Naive B cell (primary cell): ENCODE data around the gene ZNF469. TPM values are rescaled to one million over a fixed set of nuclear protein-coding genes. Genes with fewer than 3 reads are reported as not detected.

ENCODE experiments used
- ATAC-seq, 2 donors: fragments of 150-1000 bp; cut with Tn5 transposase; 2 replicates each; pipeline ENCODE4 v1.10.0; 2021; ENCODE audit warnings: low read depth in 2 of 2, mild to moderate bottlenecking in 2 of 2, moderate library complexity in 2 of 2
- DNase-seq: peaks from one replicate; pipeline ENCODE4 v3.0.0; 2022
- H3K27ac Mint-ChIP-seq, 6 donors: one replicate each; pipeline ENCODE4 v1.8.0; 2020 to 2022; ENCODE audit warnings: mild to moderate bottlenecking in 6 of 6, mixed read lengths in 6 of 6, moderate library complexity in 5 of 6, inconsistent platforms in 2 of 6
- H3K27me3 Mint-ChIP-seq, 3 donors: one replicate each; pipeline ENCODE4 v1.8.0; 2021 to 2022; ENCODE audit warnings: mixed read lengths in 3 of 3, mild to moderate bottlenecking in 1 of 3
- H3K36me3 Mint-ChIP-seq, 2 donors: one replicate each; pipeline ENCODE4 v1.8.0; 2020 to 2022; ENCODE audit warnings: mixed read lengths in 2 of 2, inconsistent platforms in 1 of 2, mild to moderate bottlenecking in 1 of 2
- H3K4me1 Mint-ChIP-seq, 3 donors: one replicate each; pipeline ENCODE4 v1.8.0; 2020 to 2022; ENCODE audit warnings: mixed read lengths in 3 of 3, inconsistent platforms in 1 of 3, mild to moderate bottlenecking in 1 of 3, moderate library complexity in 1 of 3
- H3K4me3 Mint-ChIP-seq, 8 donors: one replicate each; pipeline ENCODE4 v1.8.0; 2020 to 2022; ENCODE audit warnings: mild to moderate bottlenecking in 8 of 8, mixed read lengths in 8 of 8, moderate library complexity in 8 of 8, inconsistent platforms in 2 of 8
- H3K9me3 Mint-ChIP-seq, 7 donors: one replicate each; pipeline ENCODE4 v1.8.0; 2020 to 2022; ENCODE audit warnings: mixed read lengths in 7 of 7, mild to moderate bottlenecking in 5 of 7, inconsistent platforms in 2 of 7, moderate library complexity in 1 of 7
- polyA plus RNA-seq, 6 donors: library from polyadenylated mRNA; unstranded; fragments of 300-500 nt; fragmentation: Illumina TruSeq; gene quantifications; one replicate each; pipeline ENCODE4 v1.2.3, GENCODE V29; 2021; ENCODE audit warnings: low read depth in 6 of 6

ZNF469 gene
- under 1 TPM in 5 of 6 donors, not detected in 1; 0.08 to 0.44 (median 0.15) TPM for polyA plus RNA-seq

DNA sequence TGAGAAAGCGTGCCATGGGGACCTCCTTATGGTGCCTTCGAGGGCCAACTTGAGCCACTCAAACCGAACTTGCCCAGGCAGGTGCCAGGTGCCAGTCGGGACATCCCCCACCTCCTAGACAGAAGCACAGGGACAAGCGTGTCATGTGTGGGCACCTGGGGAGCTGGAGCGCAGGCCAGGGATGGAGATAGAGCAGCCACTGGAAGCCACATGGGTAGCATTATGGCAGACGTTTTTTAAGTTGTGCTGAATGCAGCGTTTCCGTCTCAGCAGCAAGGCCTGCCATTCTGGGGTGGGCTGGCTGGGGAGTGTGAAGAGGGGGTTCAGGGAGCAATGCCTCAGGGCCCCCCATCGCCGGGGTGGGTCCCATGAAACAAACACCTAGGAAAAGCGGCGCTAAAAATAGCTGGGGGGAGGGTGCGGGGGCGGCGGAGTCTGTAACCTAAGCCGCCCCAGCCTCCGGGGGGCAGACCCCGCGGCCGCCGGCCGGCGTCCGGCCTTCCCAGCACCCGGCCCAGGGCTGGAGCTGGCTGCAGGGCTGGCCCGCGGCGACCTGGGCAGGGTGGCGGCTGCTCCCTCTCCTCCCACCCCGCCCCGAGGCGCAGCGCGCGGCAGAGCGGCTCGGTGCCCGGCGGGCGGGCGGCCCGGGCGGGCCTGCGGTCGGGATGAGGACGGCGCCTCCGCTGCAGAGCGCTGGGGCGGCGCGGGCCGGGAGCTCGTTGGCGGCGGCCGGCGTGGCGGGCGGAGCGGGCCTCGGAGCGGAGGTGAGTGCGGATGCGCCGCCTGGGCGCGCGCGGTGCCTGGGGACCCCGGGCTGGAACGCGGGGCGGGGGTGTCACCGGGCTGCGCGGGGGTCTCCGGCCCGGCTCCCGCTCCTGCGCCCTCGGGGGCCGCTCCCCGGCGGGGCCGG is at the start of gene ZNF469:
TSS of gene ZNF469 (plus strand) at position 469 of the 910 bp plus-strand sequence. CDS start 44,512 bp downstream, outside the sequence.
- H3K4me3 Mint-ChIP-seq, result peak within 1 kb of the TSS in 7 of 8 donors; percentile 70 to 88 (median 82)
- H3K27me3 Mint-ChIP-seq, result peaks cover 29 to 40% (median 35%) of the 10 kb centered on the region in 3 donors
- no peaks in the 10 kb centered on the region for H3K36me3 Mint-ChIP-seq
- H3K4me1 Mint-ChIP-seq, result peaks cover 5 to 15% (median 8%) of the 10 kb centered on the region in 3 donors
- no peaks in the 10 kb centered on the region for H3K9me3 Mint-ChIP-seq
- H3K27ac Mint-ChIP-seq, result peak within 1 kb of the TSS in 3 of 6 donors; percentile 41 to 80 (median 69)
- ATAC-seq (peak; percentile 46 to 57), DNase-seq (no peak)

GRCh38 chr16:88333848-88334777 is 48.6 kb upstream of the ZNF469 start:
- H3K27ac Mint-ChIP-seq, result peak overlapping the region in 2 of 6 donors; percentile 6 to 36
- peaks cover 7 to 10% (median 8%) of the 10 kb centered on the region in 3 donors for H3K4me1 Mint-ChIP-seq
- no peak for ATAC-seq
- no peak for DNase-seq
- peaks cover 0 to 4% (median 0%) of the 10 kb centered on the region in 7 donors for H3K9me3 Mint-ChIP-seq
- peaks cover 10 to 25% (median 23%) of the 10 kb centered on the region in 3 donors for H3K27me3 Mint-ChIP-seq
- no peak overlapping the region for H3K4me3 Mint-ChIP-seq
- no peaks in the 10 kb centered on the region for H3K36me3 Mint-ChIP-seq

GRCh38 chr16:88334778-88335720 is 47.7 kb upstream of the ZNF469 start:
- Mint-ChIP-seq H3K4me3 (no peak overlapping the region), H3K27ac (peak overlapping the region in 2 of 6 donors; percentile 6 to 36), H3K27me3 (peaks cover 10 to 27% (median 26%) of the 10 kb centered on the region in 3 donors), H3K9me3 (peaks cover 0 to 4% (median 0%) of the 10 kb centered on the region in 7 donors), H3K36me3 (no peaks in the 10 kb centered on the region), H3K4me1 (peaks cover 7 to 10% (median 8%) of the 10 kb centered on the region in 3 donors)
- no peak for ATAC-seq
- no peak for DNase-seq

- Mint-ChIP-seq H3K36me3 (no peaks in the 10 kb centered on the region), H3K4me3 (no peak overlapping the region), H3K27me3 (peaks cover 10 to 36% (median 33%) of the 10 kb centered on the region in 3 donors), H3K9me3 (peaks cover 0 to 4% (median 0%) of the 10 kb centered on the region in 7 donors), H3K4me1 (peaks cover 7 to 10% (median 8%) of the 10 kb centered on the region in 3 donors), H3K27ac (no peak overlapping the region)
- DNase-seq (no peak), ATAC-seq (no peak)
Observed at GRCh38 chr16:88337021-88337420, 45.7 kb upstream of the ZNF469 start.

DNA sequence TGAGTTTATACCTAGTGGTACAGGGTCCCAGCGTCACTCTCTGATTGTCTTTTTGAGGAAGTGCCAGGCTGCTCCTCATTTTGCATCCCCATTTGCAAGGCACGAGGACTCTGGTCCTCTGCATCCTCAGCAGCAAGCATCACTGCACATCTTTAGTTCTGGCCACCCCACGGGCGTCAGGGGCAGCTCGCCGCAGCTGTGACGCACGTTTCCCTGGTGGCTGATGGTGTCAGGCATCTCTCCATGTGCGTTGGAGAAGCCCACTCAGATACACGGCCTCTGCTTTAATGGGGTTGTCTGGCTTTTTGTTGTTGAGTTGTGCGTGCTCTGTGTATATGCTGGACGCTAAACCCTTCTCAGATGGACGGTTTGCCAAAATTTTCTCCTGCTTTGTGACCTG is 45.2 kb upstream of the ZNF469 start:
- Mint-ChIP-seq H3K4me1 (peaks cover 7 to 10% (median 8%) of the 10 kb centered on the region in 3 donors), H3K4me3 (peak overlapping the region in 2 of 8 donors; percentile 23 to 34), H3K36me3 (no peaks in the 10 kb centered on the region), H3K9me3 (peaks cover 0 to 4% (median 0%) of the 10 kb centered on the region in 7 donors), H3K27ac (peak overlapping the region in 1 of 6 donors; percentile 47), H3K27me3 (peaks cover 10 to 36% (median 33%) of the 10 kb centered on the region in 3 donors)
- DNase-seq, result no peak
- no peak for ATAC-seq

DNA sequence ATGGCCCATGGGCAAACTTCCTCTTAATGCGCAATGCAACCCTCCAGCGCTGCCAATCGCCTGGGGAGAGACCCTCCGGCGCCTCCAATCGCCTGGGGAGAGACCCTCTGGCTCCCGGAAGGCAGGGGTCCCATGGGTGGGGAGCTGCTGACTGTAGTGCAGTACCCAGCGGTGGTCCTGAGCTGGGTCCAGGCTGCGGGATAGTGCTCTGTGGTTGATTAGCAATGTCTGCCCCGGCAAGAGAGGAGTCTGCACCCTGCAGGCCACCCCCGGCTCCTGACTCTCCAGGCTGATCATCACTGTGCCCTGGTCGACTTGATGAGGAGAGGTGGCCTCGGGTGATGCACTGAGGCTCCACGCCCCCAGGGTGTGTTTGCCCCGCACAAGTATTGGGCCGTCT is 44.6 kb upstream of the ZNF469 start:
- Mint-ChIP-seq H3K27me3 (peaks cover 10 to 36% (median 33%) of the 10 kb centered on the region in 3 donors), H3K36me3 (peaks cover 0 to 2% of the 10 kb centered on the region in 2 donors), H3K4me3 (no peak overlapping the region), H3K27ac (no peak overlapping the region), H3K9me3 (peaks cover 0 to 4% (median 3%) of the 10 kb centered on the region in 7 donors), H3K4me1 (peaks cover 7 to 8% (median 7%) of the 10 kb centered on the region in 3 donors)
- DNase-seq (no peak), ATAC-seq (no peak)

- Mint-ChIP-seq H3K27me3 (peaks cover 10 to 31% (median 28%) of the 10 kb centered on the region in 3 donors), H3K9me3 (peaks cover 0 to 11% (median 4%) of the 10 kb centered on the region in 7 donors), H3K4me3 (no peak overlapping the region), H3K27ac (no peak overlapping the region), H3K4me1 (peaks cover 1 to 2% (median 1%) of the 10 kb centered on the region in 3 donors), H3K36me3 (peaks cover 0 to 8% of the 10 kb centered on the region in 2 donors)
- ATAC-seq, result no peak
- no peak for DNase-seq
Observed at GRCh38 chr16:88338896-88339295, 43.9 kb upstream of the ZNF469 start.

DNA sequence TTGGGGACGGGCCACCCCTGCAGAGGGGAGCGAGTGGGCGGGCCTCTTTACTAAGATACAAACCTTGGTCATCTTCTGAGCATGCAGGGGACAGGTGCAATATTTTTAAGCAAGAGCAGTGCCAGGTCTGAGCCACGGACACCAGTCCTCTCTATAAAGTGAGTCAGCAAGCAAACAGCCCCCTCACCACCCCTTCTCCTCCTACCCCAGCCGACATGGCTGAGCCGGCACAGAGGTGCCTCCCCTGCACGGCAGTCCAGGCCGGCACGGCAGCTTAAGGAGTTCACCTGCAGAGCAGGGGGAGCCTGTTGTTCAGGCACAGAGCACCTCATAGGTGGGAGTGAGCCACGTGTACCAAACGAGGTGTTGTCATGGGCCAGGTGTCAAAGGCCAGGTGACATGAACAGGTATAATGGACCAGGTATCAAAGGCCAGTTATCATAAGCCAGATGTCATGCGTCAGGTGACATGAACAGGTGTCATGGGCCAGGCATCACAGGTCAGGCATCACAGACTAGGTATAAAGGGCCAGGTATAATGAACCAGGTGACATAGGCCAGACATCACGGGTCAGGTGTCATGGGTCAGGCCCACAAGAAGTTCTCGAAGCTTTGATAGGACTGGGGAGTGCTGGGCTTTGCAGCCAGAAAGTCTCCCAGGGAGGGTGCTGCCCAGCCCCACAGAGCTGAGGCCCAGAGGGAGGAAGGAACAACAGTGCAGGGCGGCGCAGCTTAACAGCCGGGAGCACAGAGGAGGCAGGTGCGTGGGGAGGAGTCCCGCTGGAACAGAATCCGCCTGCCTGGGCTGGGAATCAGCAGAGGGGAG is 42.6 kb upstream of the ZNF469 start:
- no peak for DNase-seq
- H3K9me3 Mint-ChIP-seq, result peaks cover 0 to 11% (median 4%) of the 10 kb centered on the region in 7 donors
- H3K27ac Mint-ChIP-seq, result peak overlapping the region in 1 of 6 donors; percentile 26
- H3K4me1 Mint-ChIP-seq, result no peaks in the 10 kb centered on the region
- no peak for ATAC-seq
- no peak overlapping the region for H3K4me3 Mint-ChIP-seq
- H3K27me3 Mint-ChIP-seq, result peaks cover 10 to 20% (median 19%) of the 10 kb centered on the region in 3 donors
- H3K36me3 Mint-ChIP-seq, result peaks cover 0 to 8% of the 10 kb centered on the region in 2 donors

- Mint-ChIP-seq H3K27me3 (peaks cover 10 to 20% (median 19%) of the 10 kb centered on the region in 3 donors), H3K27ac (no peak overlapping the region), H3K4me3 (no peak overlapping the region), H3K4me1 (no peaks in the 10 kb centered on the region), H3K9me3 (peaks cover 0 to 11% (median 4%) of the 10 kb centered on the region in 7 donors), H3K36me3 (peaks cover 0 to 8% of the 10 kb centered on the region in 2 donors)
- no peak for ATAC-seq
- DNase-seq, result no peak
Observed at GRCh38 chr16:88340755-88341150, 42.0 kb upstream of the ZNF469 start.

GRCh38 chr16:88341551-88342290 is 41.0 kb upstream of the ZNF469 start:
- H3K4me3 Mint-ChIP-seq, result no peak overlapping the region
- H3K4me1 Mint-ChIP-seq, result no peaks in the 10 kb centered on the region
- H3K36me3 Mint-ChIP-seq, result peaks cover 0 to 8% of the 10 kb centered on the region in 2 donors
- peaks cover 0 to 11% (median 2%) of the 10 kb centered on the region in 7 donors for H3K9me3 Mint-ChIP-seq
- peaks cover 4 to 20% (median 19%) of the 10 kb centered on the region in 3 donors for H3K27me3 Mint-ChIP-seq
- ATAC-seq (no peak), DNase-seq (no peak)
- no peak overlapping the region for H3K27ac Mint-ChIP-seq

DNA sequence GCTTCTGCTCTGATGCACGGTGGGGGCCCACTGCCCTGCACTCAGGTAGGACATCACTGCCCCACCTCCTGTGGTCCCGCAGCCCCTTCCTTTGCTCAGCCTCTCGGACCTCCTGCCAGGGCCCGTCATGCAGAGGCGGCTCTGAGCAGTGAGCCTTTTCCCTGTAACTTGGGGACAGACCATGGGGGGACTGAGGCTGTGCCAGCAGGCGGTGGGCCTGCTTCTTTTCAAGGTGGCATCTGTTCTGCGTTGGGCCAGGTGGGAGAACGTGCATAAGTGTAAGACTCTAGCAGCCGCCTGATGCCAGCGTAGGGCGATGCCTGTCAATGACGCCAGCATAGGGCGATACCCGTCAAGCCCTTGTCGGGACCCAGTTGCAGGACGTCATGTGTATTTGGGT is 40.3 kb upstream of the ZNF469 start:
- no peak overlapping the region for H3K4me3 Mint-ChIP-seq
- peaks cover 0 to 4% (median 0%) of the 10 kb centered on the region in 3 donors for H3K4me1 Mint-ChIP-seq
- peaks cover under 1 to 20% (median 19%) of the 10 kb centered on the region in 3 donors for H3K27me3 Mint-ChIP-seq
- H3K9me3 Mint-ChIP-seq, result peaks cover 0 to 11% (median 2%) of the 10 kb centered on the region in 7 donors
- H3K36me3 Mint-ChIP-seq, result peaks cover 0 to 8% of the 10 kb centered on the region in 2 donors
- H3K27ac Mint-ChIP-seq, result no peak overlapping the region
- DNase-seq, result no peak
- ATAC-seq, result no peak
